LNCaP clone FGC (cell line): Measurements from ENCODE around the gene SPINDOC.

Experiments
- DNase-seq: peaks from one replicate; pipeline ENCODE4 v3.0.0-alpha.2; 2011; ENCODE audit warnings: low read depth
- H3K4me3 ChIP-seq: 2 replicates; pipeline ENCODE4 v1.5.1; 2011; ENCODE audit warnings: mild to moderate bottlenecking, low read depth, low read length, control low read depth
- TF ChIP-seq, protein P1 (sequence below): IDR thresholded peaks from 2 replicates; pipeline ENCODE4 v1.5.1; 2012; ENCODE audit warnings: mild to moderate bottlenecking; ENCODE audit not compliant: control insufficient read depth, insufficient read depth; ENCODE audit errors: extremely low read depth

Gene SPINDOC, protein sequence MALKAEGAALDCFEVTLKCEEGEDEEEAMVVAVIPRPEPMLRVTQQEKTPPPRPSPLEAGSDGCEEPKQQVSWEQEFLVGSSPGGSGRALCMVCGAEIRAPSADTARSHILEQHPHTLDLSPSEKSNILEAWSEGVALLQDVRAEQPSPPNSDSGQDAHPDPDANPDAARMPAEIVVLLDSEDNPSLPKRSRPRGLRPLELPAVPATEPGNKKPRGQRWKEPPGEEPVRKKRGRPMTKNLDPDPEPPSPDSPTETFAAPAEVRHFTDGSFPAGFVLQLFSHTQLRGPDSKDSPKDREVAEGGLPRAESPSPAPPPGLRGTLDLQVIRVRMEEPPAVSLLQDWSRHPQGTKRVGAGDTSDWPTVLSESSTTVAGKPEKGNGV

DNA sequence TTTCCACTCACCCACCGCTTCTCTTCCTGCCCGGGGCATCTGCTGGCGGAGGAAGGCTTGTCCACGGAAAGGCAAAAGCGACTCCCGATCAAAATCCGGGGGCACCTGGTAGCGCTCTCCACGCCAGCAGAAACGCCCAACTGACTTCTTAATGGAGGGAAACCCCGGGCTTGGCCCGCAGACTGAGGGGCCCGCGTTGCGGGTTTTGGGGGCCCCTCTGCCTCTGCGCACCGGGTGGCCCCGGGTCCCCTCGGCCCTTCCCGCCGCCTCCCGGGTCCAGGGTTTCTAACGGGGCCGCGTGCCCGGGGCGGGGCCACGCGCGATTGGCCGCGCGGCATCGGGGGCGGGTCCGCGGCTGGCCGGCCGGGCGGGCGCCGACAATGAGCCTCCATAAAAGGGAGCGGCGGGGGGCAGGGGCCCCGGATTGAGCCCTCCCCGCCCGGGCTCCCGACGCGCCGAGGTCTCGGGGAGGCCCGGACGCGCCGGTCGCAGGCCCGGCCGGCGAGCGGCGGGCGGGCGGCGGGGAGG is at the start of gene SPINDOC:
Gene SPINDOC (plus strand): TSS at position 422 of the 528 bp plus-strand sequence. CDS start 231 bp downstream, outside the sequence.
- H3K4me3 ChIP-seq, result peak within 1 kb of the TSS; percentile 73
- DNase-seq, result no peak
- TF ChIP-seq, protein P1, sequence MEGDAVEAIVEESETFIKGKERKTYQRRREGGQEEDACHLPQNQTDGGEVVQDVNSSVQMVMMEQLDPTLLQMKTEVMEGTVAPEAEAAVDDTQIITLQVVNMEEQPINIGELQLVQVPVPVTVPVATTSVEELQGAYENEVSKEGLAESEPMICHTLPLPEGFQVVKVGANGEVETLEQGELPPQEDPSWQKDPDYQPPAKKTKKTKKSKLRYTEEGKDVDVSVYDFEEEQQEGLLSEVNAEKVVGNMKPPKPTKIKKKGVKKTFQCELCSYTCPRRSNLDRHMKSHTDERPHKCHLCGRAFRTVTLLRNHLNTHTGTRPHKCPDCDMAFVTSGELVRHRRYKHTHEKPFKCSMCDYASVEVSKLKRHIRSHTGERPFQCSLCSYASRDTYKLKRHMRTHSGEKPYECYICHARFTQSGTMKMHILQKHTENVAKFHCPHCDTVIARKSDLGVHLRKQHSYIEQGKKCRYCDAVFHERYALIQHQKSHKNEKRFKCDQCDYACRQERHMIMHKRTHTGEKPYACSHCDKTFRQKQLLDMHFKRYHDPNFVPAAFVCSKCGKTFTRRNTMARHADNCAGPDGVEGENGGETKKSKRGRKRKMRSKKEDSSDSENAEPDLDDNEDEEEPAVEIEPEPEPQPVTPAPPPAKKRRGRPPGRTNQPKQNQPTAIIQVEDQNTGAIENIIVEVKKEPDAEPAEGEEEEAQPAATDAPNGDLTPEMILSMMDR, result no peak

DNA sequence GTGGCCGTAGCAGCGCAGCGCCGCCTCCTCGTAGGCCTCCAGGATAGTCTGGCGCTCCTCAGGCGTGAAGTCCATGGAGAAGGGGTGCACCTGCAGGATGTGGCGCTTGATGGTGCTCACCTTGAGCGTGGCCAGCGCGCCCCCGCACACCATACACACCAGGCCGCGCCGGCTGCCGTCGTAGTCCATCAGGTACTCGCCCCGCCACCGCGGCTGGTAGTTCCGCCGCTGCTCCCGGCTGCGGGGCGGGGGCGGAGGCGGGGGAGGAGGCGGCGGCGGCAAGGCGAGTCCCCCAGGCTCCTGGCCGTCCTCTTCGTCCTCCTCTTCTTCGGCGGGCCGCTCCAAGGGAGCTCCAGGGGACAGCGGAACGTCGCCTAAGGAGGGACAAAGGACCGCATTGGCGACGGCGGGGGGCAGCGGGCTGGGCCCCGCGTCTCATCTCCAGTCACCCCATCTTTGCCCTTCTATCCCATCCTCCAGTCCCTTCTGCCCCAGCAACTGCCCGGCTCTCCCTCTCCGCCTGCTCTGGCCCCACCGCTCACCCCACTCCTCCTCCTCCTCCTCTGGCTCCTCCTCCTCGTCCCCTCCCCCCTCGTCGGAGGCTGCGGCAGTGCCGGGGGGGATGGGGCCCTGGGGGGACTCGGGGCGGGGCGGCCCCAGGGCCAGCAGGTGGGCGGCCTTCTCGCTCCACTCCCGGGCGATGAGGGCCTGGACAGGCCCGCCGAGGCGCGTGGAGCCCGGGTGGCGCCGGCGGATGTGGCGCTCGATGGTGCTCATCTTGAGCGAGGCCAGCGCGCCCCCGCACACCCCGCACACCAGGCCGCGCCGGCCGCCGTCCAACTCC is 49.5 kb upstream of the SPINDOC start:
- DNase-seq, result no peak
- TF ChIP-seq, protein P1, result no peak
- H3K4me3 ChIP-seq, result no peak overlapping the region

DNA sequence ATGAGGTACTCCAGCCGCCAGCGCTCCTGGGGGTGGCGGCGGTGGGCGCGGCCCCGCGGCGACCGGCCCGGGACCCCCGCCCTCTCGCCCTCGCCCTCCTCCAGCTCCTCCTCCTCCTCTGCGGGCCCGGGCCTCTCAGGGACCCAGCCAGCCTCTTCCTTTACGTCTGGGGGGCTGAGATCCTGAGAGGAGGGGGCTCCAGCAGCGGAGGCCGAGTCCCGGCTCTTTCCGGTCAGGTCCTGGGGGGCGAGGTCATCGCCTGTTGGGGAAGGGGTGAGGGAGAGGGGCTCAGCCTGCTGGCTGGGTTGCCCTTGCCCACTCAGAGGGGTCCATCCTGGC is 48.9 kb upstream of the SPINDOC start:
- no peak overlapping the region for H3K4me3 ChIP-seq
- DNase-seq, result no peak

DNA sequence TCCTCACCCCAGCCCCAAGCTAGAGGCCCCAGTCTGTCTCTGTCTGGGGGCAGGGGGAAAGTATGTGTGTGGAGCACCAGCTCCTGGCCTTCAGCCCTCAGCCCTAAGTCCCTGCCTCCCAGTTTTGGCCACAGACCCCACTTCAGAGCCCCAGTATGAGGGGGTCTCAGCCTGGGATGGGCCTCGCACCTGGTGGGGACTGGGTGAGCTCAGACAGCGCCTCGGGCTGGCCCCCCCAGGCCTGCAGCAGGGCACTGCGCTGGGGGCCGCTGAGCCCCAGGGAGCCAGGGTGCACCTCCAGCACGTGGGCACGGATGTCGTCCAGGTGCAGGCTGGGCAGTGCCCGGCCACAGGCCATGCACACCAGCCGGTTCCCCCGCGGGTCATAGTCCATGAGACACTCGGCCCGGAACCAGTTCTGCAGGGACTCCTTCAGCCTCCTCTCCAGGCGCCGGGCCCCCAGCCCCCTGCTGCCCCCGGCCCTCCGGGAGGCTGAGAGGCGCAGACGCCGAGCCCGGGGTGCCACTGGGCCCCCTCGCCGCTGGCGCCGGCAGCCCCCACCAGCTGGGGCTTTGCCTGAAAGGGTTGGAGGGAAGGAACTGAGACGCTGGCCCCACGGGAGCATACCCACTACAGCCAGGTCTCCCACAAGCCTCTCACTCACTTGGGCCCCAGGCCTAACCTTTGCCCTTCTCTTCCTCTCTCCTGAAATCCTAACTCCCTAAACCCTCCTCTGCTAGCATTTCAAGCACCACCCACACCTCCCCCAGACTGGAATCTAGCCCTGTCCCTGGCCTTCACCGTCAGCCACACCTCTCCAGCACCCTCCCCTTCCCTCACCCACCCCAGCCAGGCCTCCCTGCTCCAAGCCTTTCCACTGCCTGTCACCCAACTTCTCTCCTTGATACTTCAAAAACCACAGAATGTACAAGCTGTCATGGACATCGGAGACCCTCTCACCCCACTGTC is 48.3 kb upstream of the SPINDOC start:
- TF ChIP-seq, protein P1, result no peak
- no peak for DNase-seq
- no peak overlapping the region for H3K4me3 ChIP-seq

More for the DNA sequence above, 48.9 kb upstream of the SPINDOC start:
- TF ChIP-seq, protein P1, result no peak

DNA sequence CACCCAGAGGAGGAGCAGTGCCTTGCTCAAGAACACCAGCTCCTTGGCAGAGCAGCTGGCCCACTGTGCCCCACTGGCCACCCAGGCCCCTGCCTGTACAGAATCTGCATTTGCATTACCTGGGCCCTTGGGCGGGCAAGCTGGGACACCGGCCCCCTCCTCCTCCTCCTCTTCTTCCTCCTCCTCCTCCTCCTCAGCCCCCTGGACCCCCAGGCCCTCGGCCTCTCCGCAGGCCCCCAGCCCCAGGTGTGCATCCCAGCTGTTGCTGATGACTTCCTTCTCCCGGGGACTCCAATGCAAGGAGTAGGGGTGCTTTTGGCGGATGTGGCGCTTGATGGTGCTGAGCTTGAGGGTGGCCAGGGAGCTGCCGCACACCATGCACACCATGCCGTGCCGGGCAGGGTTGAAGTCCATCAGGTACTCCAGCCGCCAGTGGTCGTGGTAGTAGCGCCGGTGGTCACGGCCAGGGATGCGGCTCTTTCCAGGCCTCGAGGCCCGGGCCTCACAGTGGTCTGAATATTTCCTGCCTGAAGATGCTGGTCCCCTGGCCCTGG is 47.5 kb upstream of the SPINDOC start:
- no peak overlapping the region for H3K4me3 ChIP-seq
- DNase-seq, result no peak
- TF ChIP-seq, protein P1, result no peak

DNA sequence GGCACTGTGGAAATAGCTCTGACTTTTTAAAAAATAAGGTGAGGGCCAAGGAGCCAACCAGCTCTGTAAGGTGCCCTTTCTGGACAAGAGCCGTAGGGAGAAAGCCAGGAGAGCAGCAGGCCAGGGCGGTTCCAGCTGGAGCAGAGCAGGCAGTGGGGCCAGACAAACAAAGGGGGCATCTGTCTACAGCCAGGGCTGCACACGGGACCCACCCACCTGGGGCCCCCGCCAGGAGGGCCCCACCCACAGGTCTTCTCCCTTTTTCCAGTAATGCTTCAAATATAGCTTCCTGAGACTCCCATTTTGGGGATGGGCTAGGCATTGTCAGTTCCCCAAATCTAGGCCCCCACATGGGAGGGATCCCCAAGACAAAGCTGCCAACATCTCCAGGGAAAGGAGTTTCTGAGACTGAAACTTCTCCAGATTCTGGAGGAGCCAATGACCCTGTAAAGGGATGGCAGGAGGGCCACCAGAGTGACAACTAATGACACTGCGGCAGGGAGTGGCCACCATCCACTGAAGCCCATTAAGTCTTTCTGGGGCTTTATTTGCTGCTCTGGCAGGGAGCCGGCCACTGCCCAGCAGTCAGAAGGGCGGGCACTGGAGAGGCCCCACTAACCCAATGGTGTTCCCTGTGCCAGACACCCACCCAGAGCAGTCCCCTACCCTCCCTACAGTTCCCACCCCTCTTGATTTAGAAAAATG is 46.6 kb upstream of the SPINDOC start:
- TF ChIP-seq, protein P1, result no peak
- DNase-seq, result no peak
- no peak overlapping the region; the same call in 1 of the 2 replicates for H3K4me3 ChIP-seq
